ENCODE results near the gene UTF1.

DNA sequence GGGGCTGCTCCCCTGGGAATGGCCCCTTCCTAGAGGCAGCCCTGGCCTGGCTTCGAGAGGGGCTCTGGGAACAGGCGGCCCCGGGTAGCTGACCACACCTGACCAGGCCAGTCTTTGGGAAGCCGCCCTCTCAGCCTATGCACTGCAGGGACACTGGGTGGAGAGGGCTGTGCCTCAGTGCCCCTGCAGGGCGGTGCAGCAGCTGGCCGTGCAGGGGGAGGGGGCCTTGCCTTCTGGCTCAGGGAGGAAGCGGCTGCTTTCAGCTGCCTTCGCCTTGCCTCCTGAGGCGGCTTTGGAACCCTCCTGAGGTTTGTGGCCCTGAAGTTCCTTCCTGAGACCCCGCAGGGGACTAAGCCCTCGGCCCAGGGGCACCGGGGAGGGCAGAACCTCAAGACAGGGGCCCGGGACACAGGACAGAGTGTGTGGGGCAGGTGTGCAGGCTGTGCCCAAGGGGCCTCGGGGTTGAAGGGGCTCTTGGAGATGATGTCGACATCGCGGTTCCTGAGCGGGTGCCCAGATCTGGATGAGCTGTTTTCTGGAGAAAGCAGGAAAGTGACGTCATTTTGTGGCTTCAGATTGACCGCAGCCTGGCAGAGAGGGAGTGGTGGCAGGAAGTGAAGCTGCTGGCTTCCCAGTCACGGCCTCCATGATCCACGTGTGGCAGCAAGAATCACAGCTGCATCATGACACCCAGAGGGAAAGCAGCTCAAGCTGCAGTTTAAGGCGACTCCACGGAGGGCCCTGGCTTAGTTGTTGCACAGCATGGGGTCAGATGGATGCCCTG is 29.0 kb downstream of the UTF1 start:
- TF ChIP-seq, protein P1, sequence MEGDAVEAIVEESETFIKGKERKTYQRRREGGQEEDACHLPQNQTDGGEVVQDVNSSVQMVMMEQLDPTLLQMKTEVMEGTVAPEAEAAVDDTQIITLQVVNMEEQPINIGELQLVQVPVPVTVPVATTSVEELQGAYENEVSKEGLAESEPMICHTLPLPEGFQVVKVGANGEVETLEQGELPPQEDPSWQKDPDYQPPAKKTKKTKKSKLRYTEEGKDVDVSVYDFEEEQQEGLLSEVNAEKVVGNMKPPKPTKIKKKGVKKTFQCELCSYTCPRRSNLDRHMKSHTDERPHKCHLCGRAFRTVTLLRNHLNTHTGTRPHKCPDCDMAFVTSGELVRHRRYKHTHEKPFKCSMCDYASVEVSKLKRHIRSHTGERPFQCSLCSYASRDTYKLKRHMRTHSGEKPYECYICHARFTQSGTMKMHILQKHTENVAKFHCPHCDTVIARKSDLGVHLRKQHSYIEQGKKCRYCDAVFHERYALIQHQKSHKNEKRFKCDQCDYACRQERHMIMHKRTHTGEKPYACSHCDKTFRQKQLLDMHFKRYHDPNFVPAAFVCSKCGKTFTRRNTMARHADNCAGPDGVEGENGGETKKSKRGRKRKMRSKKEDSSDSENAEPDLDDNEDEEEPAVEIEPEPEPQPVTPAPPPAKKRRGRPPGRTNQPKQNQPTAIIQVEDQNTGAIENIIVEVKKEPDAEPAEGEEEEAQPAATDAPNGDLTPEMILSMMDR (IDR thresholded peaks at IDR 0.05; ENCODE audit: low read depth, low read length, poor library complexity, severe bottlenecking): no peak
- no peak for TF ChIP-seq EZH2phosphoT487 (IDR thresholded peaks at IDR 0.05; ENCODE audit: borderline replicate concordance, low read length)

Measured in DOHH2 (cell line).